ENCODE measurements around the gene SHROOM3.
A peak's percentile ranks its signal among the peaks of the same experiment; 100 is the strongest.

Gene SHROOM3

DNA sequence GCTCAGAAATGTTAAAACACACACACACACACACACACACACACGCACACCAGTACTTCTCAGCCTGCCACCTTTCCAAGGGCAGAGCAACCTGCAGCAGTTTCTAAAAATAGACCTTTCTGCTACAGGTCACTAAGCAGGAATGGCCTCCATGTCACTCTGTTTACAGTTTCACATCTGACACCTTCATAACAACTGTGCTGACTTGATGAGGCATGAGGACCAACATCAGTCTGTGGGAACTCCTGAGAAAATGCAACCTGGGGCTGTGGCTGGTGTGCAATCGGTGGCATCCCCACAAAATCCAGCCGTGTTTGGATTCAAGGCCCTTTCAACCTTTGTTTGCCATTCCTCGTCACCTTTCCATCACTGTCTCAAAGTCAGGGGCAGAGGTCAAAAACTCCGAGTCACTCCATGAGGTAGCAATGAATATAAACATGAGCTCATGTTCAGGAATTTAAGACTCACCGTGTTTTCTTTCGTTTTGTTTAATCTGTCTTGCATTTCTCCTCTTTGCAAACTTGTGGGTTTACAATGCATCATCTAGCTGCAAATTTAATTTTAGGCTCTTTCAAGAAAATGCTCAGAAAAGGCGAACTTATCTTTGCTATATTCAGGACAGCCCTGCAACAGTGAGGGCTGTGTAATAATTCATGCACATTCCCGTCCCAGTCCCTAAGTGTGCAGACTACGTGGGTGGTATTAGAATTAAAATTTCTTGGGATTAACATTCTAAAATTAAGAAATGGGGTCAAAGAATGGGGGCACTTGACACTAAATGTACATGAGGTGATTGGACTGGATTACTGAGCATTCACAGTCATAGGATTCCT is 135.3 kb downstream of the SHROOM3 start:
- Mint-ChIP-seq H3K36me3 (ENCODE audit: low read depth) (no peaks in the 10 kb centered on the region), H3K9me3 (no peaks in the 10 kb centered on the region), H3K27me3 (peaks cover 42% of the 10 kb centered on the region), H3K4me1 (ENCODE audit: low read depth) (no peaks in the 10 kb centered on the region), H3K4me3 (no peak overlapping the region), H3K27ac (no peak overlapping the region)
- no peak for DNase-seq

GRCh38 chr4:76571274-76571673 is 136.2 kb downstream of the SHROOM3 start:
- Mint-ChIP-seq H3K36me3 (ENCODE audit: low read depth) (no peaks in the 10 kb centered on the region), H3K9me3 (no peaks in the 10 kb centered on the region), H3K27ac (no peak overlapping the region), H3K4me3 (no peak overlapping the region), H3K4me1 (ENCODE audit: low read depth) (no peaks in the 10 kb centered on the region), H3K27me3 (peaks cover 49% of the 10 kb centered on the region)
- no peak for DNase-seq

GRCh38 chr4:76572224-76572623 is 137.2 kb downstream of the SHROOM3 start:
- Mint-ChIP-seq H3K27me3 (peaks cover 47% of the 10 kb centered on the region), H3K9me3 (no peaks in the 10 kb centered on the region), H3K36me3 (ENCODE audit: low read depth) (no peaks in the 10 kb centered on the region), H3K4me1 (ENCODE audit: low read depth) (no peaks in the 10 kb centered on the region), H3K4me3 (no peak overlapping the region), H3K27ac (no peak overlapping the region)
- no peak for DNase-seq

DNA sequence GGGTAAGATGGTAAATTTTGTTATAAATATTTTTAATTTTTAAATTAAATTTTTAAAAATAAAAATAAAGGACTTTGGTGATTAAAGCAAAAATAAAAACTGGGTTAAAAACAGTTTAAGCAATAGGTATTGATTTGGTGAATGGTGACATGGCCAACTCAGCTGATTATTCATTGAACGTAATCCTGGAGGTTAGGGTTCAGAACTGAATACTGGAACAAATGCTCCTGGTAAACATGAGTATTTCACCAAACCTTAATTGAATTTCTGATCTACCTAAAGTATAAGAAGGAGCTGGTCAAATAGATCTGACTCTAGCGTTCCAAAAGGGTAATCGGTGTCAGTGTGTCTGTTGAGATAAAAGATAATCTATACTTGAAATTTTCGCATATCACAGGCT is 141.8 kb downstream of the SHROOM3 start:
- DNase-seq = no peak
- Mint-ChIP-seq H3K36me3 (ENCODE audit: low read depth) (no peaks in the 10 kb centered on the region), H3K27me3 (peaks cover 54% of the 10 kb centered on the region), H3K9me3 (no peaks in the 10 kb centered on the region), H3K4me1 (ENCODE audit: low read depth) (no peaks in the 10 kb centered on the region), H3K27ac (no peak overlapping the region), H3K4me3 (no peak overlapping the region)

- H3K4me3 Mint-ChIP-seq = no peak overlapping the region
- H3K27ac Mint-ChIP-seq = no peak overlapping the region
- H3K27me3 Mint-ChIP-seq = peaks cover 61% of the 10 kb centered on the region
- no peaks in the 10 kb centered on the region for H3K9me3 Mint-ChIP-seq
- DNase-seq = no peak
- H3K36me3 Mint-ChIP-seq (ENCODE audit: low read depth) = no peaks in the 10 kb centered on the region
- H3K4me1 Mint-ChIP-seq (ENCODE audit: low read depth) = no peaks in the 10 kb centered on the region
Observed at GRCh38 chr4:76578002-76578560, 143.1 kb downstream of the SHROOM3 start.

DNA sequence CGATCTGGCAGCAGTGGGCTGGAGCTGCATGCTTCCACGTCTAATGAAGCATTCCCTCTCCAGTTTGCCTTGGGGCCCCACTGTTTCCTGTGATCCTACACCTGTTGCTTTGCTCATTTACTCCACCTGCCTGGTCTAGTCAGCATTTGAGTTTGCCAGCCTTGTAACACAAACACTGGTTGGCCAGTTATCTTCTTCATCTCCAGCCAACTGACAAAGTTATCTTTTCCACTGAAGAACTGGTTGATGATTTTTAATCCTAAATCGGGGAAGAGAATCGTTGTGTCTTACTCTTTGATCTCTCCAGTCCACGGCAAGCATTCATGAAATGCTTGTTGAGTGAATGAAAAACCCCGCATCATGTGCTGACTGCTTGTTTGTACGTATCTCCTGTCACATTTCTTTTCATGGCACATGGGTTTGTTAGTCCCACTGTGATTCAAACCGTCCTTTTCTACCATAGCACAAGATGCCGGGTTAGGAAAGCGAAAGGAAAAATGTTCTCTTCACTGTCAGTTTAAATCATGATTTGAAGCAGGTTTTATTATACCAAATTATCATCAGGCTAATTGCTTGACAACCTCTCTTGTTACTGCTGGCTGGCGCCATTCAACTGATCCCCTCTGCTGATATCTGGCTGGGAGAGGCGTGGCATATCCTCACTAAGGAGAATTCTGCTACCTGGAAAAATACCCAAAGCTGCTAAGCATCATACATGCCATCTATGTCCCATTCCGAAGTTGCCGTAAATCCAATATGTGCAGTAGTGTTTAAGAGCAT is 144.8 kb downstream of the SHROOM3 start:
- no peak overlapping the region for H3K4me3 Mint-ChIP-seq
- no peak overlapping the region for H3K27ac Mint-ChIP-seq
- peaks cover 61% of the 10 kb centered on the region for H3K27me3 Mint-ChIP-seq
- H3K36me3 Mint-ChIP-seq (ENCODE audit: low read depth) = no peaks in the 10 kb centered on the region
- no peaks in the 10 kb centered on the region for H3K9me3 Mint-ChIP-seq
- DNase-seq = no peak
- no peaks in the 10 kb centered on the region for H3K4me1 Mint-ChIP-seq (ENCODE audit: low read depth)

- Mint-ChIP-seq H3K27me3 (peaks cover 63% of the 10 kb centered on the region), H3K4me1 (ENCODE audit: low read depth) (peaks cover 7% of the 10 kb centered on the region), H3K9me3 (no peaks in the 10 kb centered on the region), H3K36me3 (ENCODE audit: low read depth) (no peaks in the 10 kb centered on the region), H3K27ac (no peak overlapping the region), H3K4me3 (no peak overlapping the region)
- no peak for DNase-seq
Observed at GRCh38 chr4:76581077-76581962, 146.3 kb downstream of the SHROOM3 start.

DNA sequence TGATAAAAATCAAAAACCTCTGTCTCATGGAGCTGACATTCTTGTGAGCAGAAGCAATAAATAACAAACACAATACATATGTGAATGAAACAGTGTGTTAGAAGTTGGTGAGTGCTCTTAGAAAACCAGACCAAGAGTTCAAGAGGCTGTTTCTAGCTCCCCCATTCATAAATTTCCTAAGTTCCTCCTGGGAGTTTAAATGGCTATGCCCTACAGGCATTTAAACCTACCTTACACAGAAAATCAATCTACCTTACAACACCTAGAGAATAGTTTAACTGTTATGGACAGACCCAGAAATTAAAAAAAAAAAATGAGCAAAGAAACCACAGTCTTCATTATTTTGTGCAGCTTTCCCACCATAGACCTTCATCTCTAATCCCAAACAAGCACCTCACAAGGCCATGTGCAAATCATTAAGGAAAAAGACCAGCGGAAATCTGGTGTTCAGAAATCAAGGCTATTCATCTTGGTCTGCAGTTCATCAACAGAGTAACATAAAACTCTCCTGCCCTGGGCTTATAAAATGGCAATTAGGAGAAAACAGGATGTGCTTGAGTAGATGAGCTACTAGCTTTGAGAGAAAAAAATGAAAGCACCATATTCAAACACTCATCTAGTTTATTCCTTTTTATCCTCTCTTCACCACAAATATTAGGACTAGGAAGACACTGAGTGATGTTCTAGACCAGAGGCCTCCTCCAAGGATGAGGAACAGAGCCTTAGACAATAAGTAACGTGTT is 147.2 kb downstream of the SHROOM3 start:
- H3K27ac Mint-ChIP-seq = no peak overlapping the region
- H3K27me3 Mint-ChIP-seq = peaks cover 71% of the 10 kb centered on the region
- no peaks in the 10 kb centered on the region for H3K36me3 Mint-ChIP-seq (ENCODE audit: low read depth)
- no peak for DNase-seq
- H3K4me1 Mint-ChIP-seq (ENCODE audit: low read depth) = peaks cover 8% of the 10 kb centered on the region
- no peak overlapping the region for H3K4me3 Mint-ChIP-seq
- H3K9me3 Mint-ChIP-seq = no peaks in the 10 kb centered on the region

DNA sequence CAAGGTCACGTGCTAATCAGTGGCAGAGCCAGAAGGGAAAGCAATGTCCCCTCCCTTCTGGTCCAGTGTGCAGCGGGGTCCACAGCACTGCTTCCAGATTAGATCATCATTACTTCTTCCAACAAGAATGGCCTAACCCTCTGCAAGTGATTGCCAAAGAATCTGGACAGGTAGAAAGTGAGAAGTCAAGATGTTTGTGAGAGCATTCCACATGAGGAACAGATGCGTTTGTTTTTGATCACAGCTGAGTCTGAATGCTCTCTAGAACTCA is 147.7 kb downstream of the SHROOM3 start:
- no peak for DNase-seq
- Mint-ChIP-seq H3K27me3 (peaks cover 75% of the 10 kb centered on the region), H3K4me1 (ENCODE audit: low read depth) (peaks cover 8% of the 10 kb centered on the region)

GRCh38 chr4:76584241-76585152 is 149.5 kb downstream of the SHROOM3 start:
- Mint-ChIP-seq H3K36me3 (ENCODE audit: low read depth) (no peaks in the 10 kb centered on the region), H3K27me3 (peaks cover 83% of the 10 kb centered on the region), H3K9me3 (no peaks in the 10 kb centered on the region), H3K4me3 (no peak overlapping the region), H3K4me1 (ENCODE audit: low read depth) (peaks cover 8% of the 10 kb centered on the region), H3K27ac (no peak overlapping the region)
- DNase-seq = no peak

More for the DNA sequence above, 147.7 kb downstream of the SHROOM3 start:
- Mint-ChIP-seq H3K36me3 (ENCODE audit: low read depth) (no peaks in the 10 kb centered on the region), H3K4me3 (no peak overlapping the region), H3K27ac (no peak overlapping the region), H3K9me3 (no peaks in the 10 kb centered on the region)

DNA sequence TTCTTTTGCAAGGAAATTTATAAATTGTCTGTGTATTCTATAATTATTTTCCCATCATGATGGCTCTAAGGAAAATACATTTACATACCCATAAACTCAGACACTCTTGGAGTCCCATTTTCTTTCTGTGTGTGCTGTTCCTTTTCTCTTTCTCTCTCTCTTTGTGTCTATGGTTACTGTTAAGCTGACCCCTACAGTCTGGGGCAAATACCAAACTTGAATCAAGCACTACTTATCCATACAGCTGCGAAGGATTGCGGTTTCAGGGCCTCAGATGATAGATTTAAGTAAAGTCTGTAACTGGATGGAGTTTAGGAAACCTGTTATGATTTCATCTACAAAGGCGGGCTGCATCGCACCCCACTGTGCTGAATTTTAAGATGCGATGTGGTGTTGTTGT is 150.2 kb downstream of the SHROOM3 start:
- DNase-seq = no peak
- Mint-ChIP-seq H3K9me3 (no peaks in the 10 kb centered on the region), H3K4me3 (no peak overlapping the region), H3K36me3 (ENCODE audit: low read depth) (no peaks in the 10 kb centered on the region), H3K4me1 (ENCODE audit: low read depth) (peaks cover 8% of the 10 kb centered on the region), H3K27me3 (peaks cover 84% of the 10 kb centered on the region), H3K27ac (no peak overlapping the region)

GRCh38 chr4:76585897-76586360 is 150.9 kb downstream of the SHROOM3 start:
- H3K36me3 Mint-ChIP-seq (ENCODE audit: low read depth) = no peaks in the 10 kb centered on the region
- peak; percentile 43 for DNase-seq

GRCh38 chr4:76588274-76588673 is 153.2 kb downstream of the SHROOM3 start:
- no peak for DNase-seq
- Mint-ChIP-seq H3K4me3 (no peak overlapping the region), H3K9me3 (no peaks in the 10 kb centered on the region), H3K27me3 (peaks cover 73% of the 10 kb centered on the region), H3K4me1 (ENCODE audit: low read depth) (peaks cover 8% of the 10 kb centered on the region), H3K36me3 (ENCODE audit: low read depth) (no peaks in the 10 kb centered on the region), H3K27ac (no peak overlapping the region)

More at GRCh38 chr4:76585897-76586360, 150.9 kb downstream of the SHROOM3 start:
- Mint-ChIP-seq H3K4me3 (peak overlapping the region; percentile 62), H3K9me3 (no peaks in the 10 kb centered on the region), H3K27me3 (peaks cover 84% of the 10 kb centered on the region), H3K27ac (no peak overlapping the region), H3K4me1 (ENCODE audit: low read depth) (peaks cover 8% of the 10 kb centered on the region)

Measured in activated T-cell treated with anti-CD3 and anti-CD28 coated beads, Interleukin-2, amount 50 U/mL, for 24 hours (primary cell).